ENCODE measurements around the gene PASK. TPM values are rescaled to one million over a fixed set of nuclear protein-coding genes. Genes with fewer than 3 reads are reported as not detected.

PASK gene
- total and polyA plus RNA-seq, 3 donors from 2014 or later, result 48.6 to 57.6 (median 54.0) TPM

DNA sequence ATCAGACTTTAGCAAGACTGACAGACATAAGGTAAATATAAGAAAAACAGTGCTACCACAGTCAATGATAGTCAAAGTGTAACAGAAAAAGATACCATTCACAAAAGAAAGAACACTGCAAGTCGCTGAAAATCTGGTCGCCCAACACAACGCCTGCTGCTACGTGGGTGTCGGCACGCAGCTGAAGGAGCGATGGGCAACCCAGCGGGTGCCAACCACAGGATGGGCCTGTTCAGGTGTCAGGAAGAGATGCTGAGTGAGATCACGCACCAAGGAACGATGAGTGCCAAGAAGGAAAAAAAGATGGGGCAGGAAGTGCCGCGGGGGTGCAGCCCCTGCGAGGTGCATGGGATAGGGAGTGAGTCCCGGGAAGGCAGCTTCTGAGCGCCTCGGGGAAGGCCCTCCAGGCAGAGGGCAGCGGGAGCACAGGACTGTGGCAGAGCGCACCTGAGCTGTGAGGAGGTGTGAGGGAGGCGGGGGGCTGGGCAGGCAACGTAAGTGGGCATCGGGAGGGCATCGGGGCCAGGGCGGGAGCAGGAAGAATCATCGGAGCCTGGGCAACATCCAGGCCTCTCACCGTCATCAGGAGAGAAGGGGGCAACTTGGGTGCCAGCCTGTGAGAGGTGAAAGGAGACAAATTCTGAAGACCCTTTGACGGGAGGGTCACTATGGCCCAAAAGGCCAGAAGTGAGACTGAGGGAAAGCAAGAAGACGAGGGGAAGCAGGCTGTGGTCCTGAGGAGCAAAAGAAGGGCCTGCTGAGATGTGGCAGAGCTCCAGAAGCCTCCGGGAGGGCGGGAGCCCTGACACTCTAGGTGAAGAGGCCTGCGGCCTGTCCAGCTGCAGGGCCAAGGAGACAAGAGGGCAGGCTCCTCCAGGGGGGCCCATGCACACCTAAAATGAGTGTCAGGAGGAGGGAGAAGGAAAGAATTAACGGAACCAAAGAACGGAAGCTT lies 32.4 kb downstream of the PASK start:
- H3K4me3 ChIP-seq, result no peak overlapping the region
- 93 to 94% methylated on average over 32 of the region's 32 CpGs for WGBS, 2 donors
- no peak overlapping the region for H3K27ac ChIP-seq
- intact Hi-C loops (cut with DNase I; ENCODE audit: low total_unique reads), result no loop called here
- no peaks in the 10 kb centered on the region for H3K36me3 ChIP-seq (ENCODE audit: low read depth, missing control alignments)
- DNase-seq, result no peak
- H3K27me3 ChIP-seq, result no peaks in the 10 kb centered on the region
- H3K4me1 ChIP-seq, result no peaks in the 10 kb centered on the region
- no peaks in the 10 kb centered on the region for H3K9me3 ChIP-seq
- TF ChIP-seq POLR2A (IDR thresholded peaks at IDR 0.05), result no peak
- TF ChIP-seq, protein P1, sequence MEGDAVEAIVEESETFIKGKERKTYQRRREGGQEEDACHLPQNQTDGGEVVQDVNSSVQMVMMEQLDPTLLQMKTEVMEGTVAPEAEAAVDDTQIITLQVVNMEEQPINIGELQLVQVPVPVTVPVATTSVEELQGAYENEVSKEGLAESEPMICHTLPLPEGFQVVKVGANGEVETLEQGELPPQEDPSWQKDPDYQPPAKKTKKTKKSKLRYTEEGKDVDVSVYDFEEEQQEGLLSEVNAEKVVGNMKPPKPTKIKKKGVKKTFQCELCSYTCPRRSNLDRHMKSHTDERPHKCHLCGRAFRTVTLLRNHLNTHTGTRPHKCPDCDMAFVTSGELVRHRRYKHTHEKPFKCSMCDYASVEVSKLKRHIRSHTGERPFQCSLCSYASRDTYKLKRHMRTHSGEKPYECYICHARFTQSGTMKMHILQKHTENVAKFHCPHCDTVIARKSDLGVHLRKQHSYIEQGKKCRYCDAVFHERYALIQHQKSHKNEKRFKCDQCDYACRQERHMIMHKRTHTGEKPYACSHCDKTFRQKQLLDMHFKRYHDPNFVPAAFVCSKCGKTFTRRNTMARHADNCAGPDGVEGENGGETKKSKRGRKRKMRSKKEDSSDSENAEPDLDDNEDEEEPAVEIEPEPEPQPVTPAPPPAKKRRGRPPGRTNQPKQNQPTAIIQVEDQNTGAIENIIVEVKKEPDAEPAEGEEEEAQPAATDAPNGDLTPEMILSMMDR (IDR thresholded peaks at IDR 0.05), result no peak

DNA sequence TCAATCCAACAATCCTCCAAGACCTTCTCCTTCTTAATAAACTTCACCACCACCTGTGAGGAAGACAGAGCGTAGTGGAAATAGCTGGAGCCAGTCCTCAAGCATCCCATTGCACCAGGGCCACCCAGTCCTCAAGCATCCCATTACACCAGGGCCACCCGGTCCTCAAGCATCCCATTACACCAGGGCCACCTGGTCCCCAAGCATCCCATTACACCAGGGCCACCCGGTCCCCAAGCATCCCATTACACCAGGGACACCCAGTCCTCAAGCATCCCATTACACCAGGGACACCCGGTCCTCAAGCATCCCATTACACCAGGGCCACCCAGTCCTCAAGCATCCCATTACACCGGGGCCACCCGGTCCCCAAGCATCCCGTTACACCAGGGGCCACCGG lies 33.9 kb downstream of the PASK start:
- Histone ChIP-seq H3K27me3 (no peaks in the 10 kb centered on the region), H3K4me1 (no peaks in the 10 kb centered on the region), H3K4me3 (no peak overlapping the region), H3K9me3 (no peaks in the 10 kb centered on the region), H3K27ac (no peak overlapping the region), H3K36me3 (ENCODE audit: low read depth, missing control alignments) (no peaks in the 10 kb centered on the region)
- intact Hi-C loops (cut with DNase I; ENCODE audit: low total_unique reads), result no loop called here
- DNase-seq, result no peak
- no peak for TF ChIP-seq POLR2A (IDR thresholded peaks at IDR 0.05)
- TF ChIP-seq, protein P1 (IDR thresholded peaks at IDR 0.05), result no peak
- 70 to 99% methylated on average over 8 of the region's 8 CpGs for WGBS, 2 donors

DNA sequence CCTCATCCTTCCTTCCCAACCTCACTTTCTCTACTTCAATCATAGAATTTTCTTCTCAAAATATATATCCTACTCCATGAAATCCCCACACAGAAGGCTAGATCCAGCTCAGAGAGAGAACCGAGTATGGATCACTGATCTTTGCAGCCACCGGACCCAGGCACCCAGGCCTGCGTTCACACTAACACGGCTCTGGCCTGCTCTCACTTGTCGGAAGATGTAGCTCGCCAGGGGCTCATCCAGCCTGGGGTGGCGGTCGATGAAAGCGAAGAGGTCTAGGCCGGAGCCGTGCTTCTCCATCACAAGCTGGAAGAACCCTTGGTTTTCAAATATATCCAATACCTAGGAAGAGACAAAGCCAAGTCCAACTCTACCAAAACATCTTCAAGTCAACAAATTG lies 34.4 kb downstream of the PASK start:
- intact Hi-C loops (cut with DNase I; ENCODE audit: low total_unique reads), result no loop called here
- H3K27ac ChIP-seq, result no peak overlapping the region
- no peaks in the 10 kb centered on the region for H3K4me1 ChIP-seq
- 95 to 97% methylated on average over 11 of the region's 11 CpGs for WGBS, 2 donors
- no peak for TF ChIP-seq POLR2A (IDR thresholded peaks at IDR 0.05)
- TF ChIP-seq, protein P1 (IDR thresholded peaks at IDR 0.05), result no peak
- H3K36me3 ChIP-seq (ENCODE audit: low read depth, missing control alignments), result no peaks in the 10 kb centered on the region
- no peaks in the 10 kb centered on the region for H3K9me3 ChIP-seq
- no peaks in the 10 kb centered on the region for H3K27me3 ChIP-seq
- H3K4me3 ChIP-seq, result no peak overlapping the region
- DNase-seq, result no peak

DNA sequence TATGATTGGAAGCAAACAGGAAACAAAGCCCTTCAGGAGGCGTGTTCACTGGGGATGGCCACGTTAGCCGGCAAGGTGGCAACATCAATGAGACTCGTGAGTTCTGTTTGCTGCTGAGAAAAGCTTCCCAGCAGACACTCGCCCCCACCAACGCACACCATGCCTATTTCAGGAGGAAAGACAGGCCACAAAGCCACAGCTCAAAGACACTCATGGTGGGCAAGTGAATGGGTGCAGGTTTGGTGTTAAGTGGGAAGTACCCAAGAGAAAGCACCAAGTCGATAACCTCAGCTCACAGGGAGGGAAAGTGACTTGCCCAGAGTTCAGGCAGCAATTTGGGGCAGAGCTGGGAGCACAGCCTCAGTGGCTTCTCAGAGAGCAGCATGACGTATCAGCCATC lies 36.7 kb downstream of the PASK start:
- Histone ChIP-seq H3K4me3 (no peak overlapping the region), H3K36me3 (ENCODE audit: low read depth, missing control alignments) (no peaks in the 10 kb centered on the region), H3K4me1 (no peaks in the 10 kb centered on the region), H3K27ac (no peak overlapping the region), H3K27me3 (no peaks in the 10 kb centered on the region), H3K9me3 (no peaks in the 10 kb centered on the region)
- intact Hi-C loops (cut with DNase I; ENCODE audit: low total_unique reads), result no loop called here
- DNase-seq, result no peak
- WGBS, 2 donors, result 86 to 90% methylated on average over 8 of the region's 8 CpGs
- no peak for TF ChIP-seq POLR2A (IDR thresholded peaks at IDR 0.05)
- TF ChIP-seq, protein P1 (IDR thresholded peaks at IDR 0.05), result no peak

Data from testis (tissue), 3 donors.